Pulmonary artery endothelial cell (primary cell): ENCODE results near the gene HRK. TPM values are rescaled to one million over a fixed set of nuclear protein-coding genes. Genes with fewer than 3 reads are reported as not detected.
"Not testable (repeated sequence)": the region's sequence is repeated elsewhere in the genome, so short reads cannot be mapped to it uniquely, and the experiment has no call there.

Experiments
- DNase-seq: peaks from one replicate; pipeline ENCODE4 v3.0.0-alpha.2; 2011; ENCODE audit warnings: low read depth, low spot score
- total RNA-seq: library from RNA; depleted of rRNA; stranded (reverse); fragments of >200 nt; gene quantifications from 2 replicates; pipeline ENCODE4 v1.2.3, GENCODE V29; 2014

HRK gene
- total RNA-seq, 1 donor from 2014 or later: not detected

DNA sequence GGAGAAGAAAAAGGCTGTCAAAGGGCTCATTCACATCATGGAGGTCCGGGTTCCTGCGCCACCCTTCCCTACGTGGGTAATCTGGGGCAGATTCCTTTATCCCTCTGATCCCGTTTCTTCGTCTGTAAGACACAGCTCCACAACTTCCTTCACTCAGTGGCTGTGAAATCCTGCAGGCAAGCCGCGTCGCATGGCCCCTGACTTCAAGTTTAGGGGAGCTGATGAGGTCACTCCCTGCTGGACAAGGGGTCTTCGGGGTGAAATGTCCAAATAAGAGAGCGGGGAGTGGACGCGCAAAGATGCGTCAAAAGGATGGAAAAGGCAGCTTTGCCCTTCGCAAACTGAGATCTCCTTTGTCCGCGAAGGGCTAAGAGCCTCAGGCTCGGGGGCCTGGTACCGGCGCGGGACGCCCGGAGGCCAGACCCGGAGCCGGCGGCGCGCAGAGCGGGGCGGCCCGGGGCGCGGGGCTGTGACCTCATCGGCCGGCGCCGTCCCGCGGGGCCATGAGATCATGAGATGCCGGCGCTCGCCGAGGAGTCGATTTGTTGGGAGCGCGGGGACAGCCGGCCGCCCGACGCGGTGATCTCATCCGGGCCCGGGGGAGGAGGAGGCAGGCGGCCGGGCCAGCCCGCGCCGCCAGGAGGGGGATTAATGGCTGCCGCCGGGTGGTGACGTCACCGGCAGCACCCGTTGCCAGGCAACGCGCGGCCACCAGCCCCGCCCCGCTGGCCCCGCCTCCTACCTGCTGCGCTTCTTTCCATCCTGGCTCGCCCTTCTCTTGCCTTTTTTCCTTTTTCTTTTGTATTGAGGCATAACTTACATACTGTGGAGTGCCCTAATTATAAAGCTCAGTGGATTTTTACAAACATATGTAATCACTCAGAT, 62.1 kb downstream of the HRK start:
- DNase-seq: peak; percentile 67

- peak; percentile 27 for DNase-seq
Observed at GRCh38 chr12:116818341-116818856, 62.8 kb downstream of the HRK start.

- DNase-seq: not testable (repeated sequence)
Observed at GRCh38 chr12:116814766-116815165, 66.5 kb downstream of the HRK start.

DNA sequence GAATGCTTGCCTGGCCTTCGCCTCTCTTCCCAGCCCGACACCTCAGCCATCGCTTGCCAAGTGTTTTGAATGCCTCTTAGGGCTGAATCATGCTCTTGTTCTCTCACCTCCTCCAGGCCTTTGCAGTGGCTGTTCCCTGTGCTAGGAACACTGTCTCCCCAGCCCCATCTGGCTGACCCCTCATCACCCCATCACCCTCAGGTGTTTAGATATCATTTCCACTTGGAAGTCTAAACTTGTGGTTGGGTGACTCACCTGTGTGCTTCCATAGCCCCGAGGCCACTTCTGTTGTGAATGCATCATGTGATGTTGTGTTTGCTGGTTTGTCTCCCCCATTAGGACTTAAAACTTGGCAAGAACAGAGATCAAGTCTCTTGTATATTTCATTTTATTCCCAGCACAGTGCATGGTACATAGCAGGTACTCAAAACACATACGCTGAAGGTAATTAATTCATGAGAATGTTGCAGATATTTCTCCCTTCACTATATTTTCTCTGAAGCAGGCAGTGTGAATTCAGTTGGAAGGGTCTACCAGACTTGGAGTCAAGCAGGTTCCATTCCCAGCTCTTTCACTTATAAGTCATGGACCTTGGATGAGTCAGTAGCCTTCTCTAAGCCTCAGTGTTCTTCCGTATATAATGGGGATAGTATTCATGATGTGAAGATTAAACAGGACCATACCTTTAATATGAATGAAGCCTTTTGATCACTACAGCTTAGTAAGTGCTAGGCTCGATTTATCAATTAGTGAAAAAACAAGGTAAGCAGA, 67.8 kb downstream of the HRK start:
- no peak for DNase-seq

DNA sequence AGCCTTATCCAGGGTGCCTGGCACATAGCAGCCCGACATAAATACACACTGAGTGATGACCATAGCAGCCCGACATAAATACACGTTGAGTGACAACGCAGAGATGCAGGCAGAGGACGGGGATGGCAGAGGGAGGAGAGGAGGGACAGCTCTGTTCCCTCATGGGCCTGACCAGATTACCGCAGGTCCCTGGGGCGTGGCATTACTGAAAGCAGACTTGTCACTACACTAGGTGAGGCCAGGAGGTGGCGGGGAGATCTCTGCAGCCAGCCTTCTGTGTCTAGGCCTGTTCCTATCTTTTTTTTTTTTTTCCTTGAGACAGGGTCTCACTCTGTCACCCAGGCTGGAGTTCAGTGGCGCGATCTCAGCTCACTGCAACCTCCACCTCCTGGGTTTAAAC, 69.0 kb downstream of the HRK start:
- DNase-seq: no peak

- no peak for DNase-seq
Observed at GRCh38 chr12:116808113-116809105, 72.8 kb downstream of the HRK start.

GRCh38 chr12:116807546-116807945, 73.7 kb downstream of the HRK start:
- no peak for DNase-seq

- DNase-seq: no peak
Observed at GRCh38 chr12:116806845-116807440, 74.3 kb downstream of the HRK start.

Other genes with a start within 250 kb of the HRK start
- gene SPRING1, start 143.4 kb downstream of the HRK start, total RNA-seq: 28.7 and 42.8 TPM in 2 replicates
- gene RNFT2, start 143.1 kb downstream of the HRK start, total RNA-seq: 2.6 and 2.7 TPM in 2 replicates
- 6.1 and 9.2 TPM in 2 replicates for gene FBXW8, start 29.5 kb upstream of the HRK start, total RNA-seq
- gene TESC, start 218.0 kb upstream of the HRK start, total RNA-seq: 0.14 and 0.46 TPM in 2 replicates